Mesenchymal stem cell (in vitro differentiated cells and primary cell): Measurements from ENCODE around the gene LZTS2.

ENCODE experiments used
- DNase-seq: peaks from one replicate; pipeline ENCODE4 v3.0.0-alpha.2; 2013
- H2AFZ ChIP-seq: one replicate; pipeline ENCODE4 v1.6.1; 2013; ENCODE audit warnings: low read depth, mild to moderate bottlenecking, control low read depth, inconsistent platforms, low read length, moderate library complexity
- H2AK5ac ChIP-seq: 2 replicates; pipeline ENCODE4 v1.6.1; 2013; ENCODE audit warnings: low read length, moderate library complexity, mild to moderate bottlenecking, inconsistent platforms; ENCODE audit not compliant: severe bottlenecking
- H2BK120ac ChIP-seq: one replicate; pipeline ENCODE4 v1.6.1; 2013; ENCODE audit warnings: low read depth, mild to moderate bottlenecking, inconsistent platforms, low read length, moderate library complexity
- H2BK12ac ChIP-seq, 2 experiments: one replicate each; pipeline ENCODE4 v1.6.1; 2013; ENCODE audit warnings: inconsistent platforms in 2 of 2, low read length in 2 of 2, mild to moderate bottlenecking in 2 of 2, moderate library complexity in 2 of 2, control low read depth in 1 of 2
- H2BK15ac ChIP-seq: one replicate; pipeline ENCODE4 v1.6.1; 2013; ENCODE audit warnings: mild to moderate bottlenecking, low read depth, inconsistent platforms; ENCODE audit not compliant: poor library complexity, severe bottlenecking
- H2BK5ac ChIP-seq: 2 replicates; pipeline ENCODE4 v1.6.1; 2013; ENCODE audit warnings: low read depth, mild to moderate bottlenecking, low read length, control low read depth, inconsistent platforms; ENCODE audit not compliant: poor library complexity, severe bottlenecking
- H3K14ac ChIP-seq, 2 experiments: one replicate each; pipeline ENCODE4 v1.6.1; 2013; ENCODE audit warnings: inconsistent platforms in 2 of 2, low read length in 2 of 2, control low read depth in 1 of 2, mild to moderate bottlenecking in 1 of 2, moderate library complexity in 1 of 2
- H3K18ac ChIP-seq, 2 experiments: one replicate each; pipeline ENCODE4 v1.6.1; 2013; ENCODE audit warnings: inconsistent platforms in 2 of 2, low read length in 2 of 2, control low read depth in 1 of 2, low read depth in 1 of 2, mild to moderate bottlenecking in 1 of 2
- H3K23ac ChIP-seq, 2 experiments: one replicate each; pipeline ENCODE4 v1.6.1; 2013; ENCODE audit warnings: inconsistent platforms in 2 of 2, low read length in 2 of 2, mild to moderate bottlenecking in 2 of 2, moderate library complexity in 2 of 2, control low read depth in 1 of 2
- H3K27ac ChIP-seq: 2 replicates; pipeline ENCODE4 v1.5.1; 2013; ENCODE audit warnings: mild to moderate bottlenecking, moderate library complexity, low read length, control low read depth, inconsistent platforms; ENCODE audit not compliant: poor library complexity, severe bottlenecking
- H3K27me3 ChIP-seq, 2 experiments: 2 replicates each; pipeline versions ENCODE4 v1.6.1 to v1.7.0; 2013; ENCODE audit warnings: low read length in 2 of 2, mild to moderate bottlenecking in 2 of 2, moderate library complexity in 2 of 2, control low read depth in 1 of 2, inconsistent platforms in 1 of 2; ENCODE audit not compliant: control insufficient read depth in 1 of 2, insufficient read depth in 1 of 2
- H3K36me3 ChIP-seq, 2 experiments: 2 replicates each; pipeline versions ENCODE4 v1.6.1 to v1.7.0; 2013; ENCODE audit warnings: low read length in 2 of 2, control low read depth in 1 of 2, inconsistent platforms in 1 of 2, low read depth in 1 of 2, mild to moderate bottlenecking in 1 of 2; ENCODE audit not compliant: insufficient read depth in 2 of 2, control insufficient read depth in 1 of 2
- H3K4ac ChIP-seq, 2 experiments: one replicate each; pipeline ENCODE4 v1.6.1; 2013; ENCODE audit warnings: inconsistent platforms in 2 of 2, low read length in 2 of 2, mild to moderate bottlenecking in 2 of 2, moderate library complexity in 2 of 2, control low read depth in 1 of 2, low read depth in 1 of 2
- H3K4me1 ChIP-seq: 2 replicates; pipeline ENCODE4 v1.6.1; 2013; ENCODE audit warnings: low read depth, low read length, control low read depth; ENCODE audit not compliant: control insufficient read depth, insufficient read depth
- H3K4me2 ChIP-seq: 2 replicates; pipeline ENCODE4 v1.6.1; 2013; ENCODE audit warnings: low read length, mild to moderate bottlenecking, inconsistent platforms; ENCODE audit not compliant: poor library complexity, severe bottlenecking
- H3K4me3 ChIP-seq, 2 experiments: 2 replicates each; pipeline versions ENCODE4 v1.5.1 to v1.7.0; 2013; ENCODE audit warnings: low read length in 2 of 2, mild to moderate bottlenecking in 2 of 2, control low read depth in 1 of 2, low read depth in 1 of 2; ENCODE audit not compliant: insufficient read depth in 1 of 2
- H3K79me1 ChIP-seq: replicated peaks from 2 replicates; pipeline ENCODE4 v1.6.1; 2013; ENCODE audit warnings: mild to moderate bottlenecking, control low read depth, low read length, inconsistent platforms; ENCODE audit not compliant: poor library complexity, severe bottlenecking
- H3K9ac ChIP-seq: 2 replicates; pipeline ENCODE4 v1.7.0; 2013; ENCODE audit warnings: mild to moderate bottlenecking, low read length, moderate library complexity
- H3K9me3 ChIP-seq: 2 replicates; pipeline ENCODE4 v1.7.0; 2013; ENCODE audit warnings: mild to moderate bottlenecking, low read length; ENCODE audit not compliant: control insufficient read depth
- H4K8ac ChIP-seq: one replicate; pipeline ENCODE4 v1.6.1; 2013; ENCODE audit warnings: inconsistent platforms, mild to moderate bottlenecking, low read length, moderate library complexity
- H4K91ac ChIP-seq: one replicate; pipeline ENCODE4 v1.6.1; 2013; ENCODE audit warnings: mild to moderate bottlenecking, low read length, inconsistent platforms
- WGBS: methylation state at CpG from one replicate; pipeline ENCODE4 v1.1.7; 2013; ENCODE audit warnings: mixed read lengths; 5-methylcytosine and 5-hydroxymethylcytosine counted together

Gene LZTS2

GRCh38 chr10:100979791-100980272 is 19.8 kb upstream of the LZTS2 start:
- no peak overlapping the region for H3K23ac ChIP-seq
- no peak overlapping the region for H3K4me2 ChIP-seq
- H3K14ac ChIP-seq: no peak overlapping the region
- H4K8ac ChIP-seq: no peak overlapping the region
- H3K4me3 ChIP-seq: no peak overlapping the region
- H3K27ac ChIP-seq: no peak overlapping the region
- H3K18ac ChIP-seq: no peak overlapping the region
- no peak overlapping the region for H4K91ac ChIP-seq
- H2AK5ac ChIP-seq: no peak overlapping the region
- peaks cover 3% of the 10 kb centered on the region for H3K4me1 ChIP-seq
- no peak overlapping the region for H3K4ac ChIP-seq
- H2BK5ac ChIP-seq: no peak overlapping the region
- DNase-seq: no peak
- no peak overlapping the region for H2BK15ac ChIP-seq
- 98% methylated on average over 16 of the region's 16 CpGs for WGBS
- H3K9me3 ChIP-seq: no peaks in the 10 kb centered on the region
- H2BK12ac ChIP-seq: no peak overlapping the region
- H2AFZ ChIP-seq: no peak overlapping the region
- no peak overlapping the region for H3K9ac ChIP-seq
- peaks cover 46 to 60% of the 10 kb centered on the region in 2 experiments for H3K36me3 ChIP-seq
- peaks cover 8% of the 10 kb centered on the region for H3K79me1 ChIP-seq
- no peak overlapping the region for H2BK120ac ChIP-seq
- H3K27me3 ChIP-seq: no peaks in the 10 kb centered on the region

GRCh38 chr10:100980311-100980710 is 19.3 kb upstream of the LZTS2 start:
- no peak overlapping the region for H3K9ac ChIP-seq
- no peak overlapping the region for H3K14ac ChIP-seq
- no peak overlapping the region for H3K4ac ChIP-seq
- no peak overlapping the region for H3K23ac ChIP-seq
- no peak overlapping the region for H3K18ac ChIP-seq
- H3K36me3 ChIP-seq: peaks cover 46 to 64% of the 10 kb centered on the region in 2 experiments
- H2BK12ac ChIP-seq: no peak overlapping the region
- no peaks in the 10 kb centered on the region for H3K27me3 ChIP-seq
- WGBS: 83% methylated on average over 2 of the region's 2 CpGs
- H2BK15ac ChIP-seq: no peak overlapping the region
- no peak overlapping the region for H4K8ac ChIP-seq
- H3K27ac ChIP-seq: no peak overlapping the region
- H2AFZ ChIP-seq: no peak overlapping the region
- H3K79me1 ChIP-seq: peaks cover 12% of the 10 kb centered on the region
- no peak for DNase-seq
- H4K91ac ChIP-seq: no peak overlapping the region
- no peak overlapping the region for H2BK120ac ChIP-seq
- H3K4me1 ChIP-seq: peaks cover 8% of the 10 kb centered on the region
- H2AK5ac ChIP-seq: no peak overlapping the region
- no peak overlapping the region for H3K4me3 ChIP-seq
- H2BK5ac ChIP-seq: no peak overlapping the region
- no peaks in the 10 kb centered on the region for H3K9me3 ChIP-seq
- H3K4me2 ChIP-seq: no peak overlapping the region

GRCh38 chr10:100980711-100981110 is 18.9 kb upstream of the LZTS2 start:
- peaks cover 11% of the 10 kb centered on the region for H3K4me1 ChIP-seq
- H2AK5ac ChIP-seq: no peak overlapping the region
- H3K9me3 ChIP-seq: no peaks in the 10 kb centered on the region
- no peaks in the 10 kb centered on the region for H3K27me3 ChIP-seq
- H3K36me3 ChIP-seq: peaks cover 50 to 64% of the 10 kb centered on the region in 2 experiments
- H3K9ac ChIP-seq: no peak overlapping the region
- H2BK12ac ChIP-seq: no peak overlapping the region
- no peak overlapping the region for H2BK15ac ChIP-seq
- H3K14ac ChIP-seq: no peak overlapping the region
- no peak overlapping the region for H2BK5ac ChIP-seq
- H4K91ac ChIP-seq: no peak overlapping the region
- H3K4me3 ChIP-seq: no peak overlapping the region
- H3K4me2 ChIP-seq: no peak overlapping the region
- WGBS: 95% methylated on average over 7 of the region's 7 CpGs
- H3K18ac ChIP-seq: no peak overlapping the region
- no peak overlapping the region for H4K8ac ChIP-seq
- H3K4ac ChIP-seq: no peak overlapping the region
- H3K23ac ChIP-seq: no peak overlapping the region
- no peak overlapping the region for H2AFZ ChIP-seq
- peaks cover 14% of the 10 kb centered on the region for H3K79me1 ChIP-seq
- H2BK120ac ChIP-seq: no peak overlapping the region
- H3K27ac ChIP-seq: no peak overlapping the region
- no peak for DNase-seq

GRCh38 chr10:100981178-100981772 is 18.3 kb upstream of the LZTS2 start:
- H3K9me3 ChIP-seq: no peaks in the 10 kb centered on the region
- no peak overlapping the region for H2AK5ac ChIP-seq
- no peak overlapping the region for H3K4me3 ChIP-seq
- no peak overlapping the region for H4K8ac ChIP-seq
- peaks cover 18% of the 10 kb centered on the region for H3K79me1 ChIP-seq
- no peak overlapping the region for H3K14ac ChIP-seq
- H2BK15ac ChIP-seq: no peak overlapping the region
- 83% methylated on average over 3 of the region's 5 CpGs for WGBS
- H2BK5ac ChIP-seq: no peak overlapping the region
- no peak overlapping the region for H3K18ac ChIP-seq
- H3K4me2 ChIP-seq: no peak overlapping the region
- no peak for DNase-seq
- no peak overlapping the region for H3K27ac ChIP-seq
- H3K23ac ChIP-seq: no peak overlapping the region
- H2BK120ac ChIP-seq: no peak overlapping the region
- peaks cover 13% of the 10 kb centered on the region for H3K4me1 ChIP-seq
- H3K27me3 ChIP-seq: no peaks in the 10 kb centered on the region
- H2BK12ac ChIP-seq: no peak overlapping the region
- no peak overlapping the region for H3K4ac ChIP-seq
- no peak overlapping the region for H2AFZ ChIP-seq
- H3K9ac ChIP-seq: no peak overlapping the region
- H4K91ac ChIP-seq: no peak overlapping the region
- peaks cover 56 to 64% of the 10 kb centered on the region in 2 experiments for H3K36me3 ChIP-seq
